Thoracic aorta (tissue), 2 donors: ENCODE measurements around the gene AK5. TPM values are rescaled to one million over a fixed set of nuclear protein-coding genes. Genes with fewer than 3 reads are reported as not detected.

Experiments used
- ATAC-seq: fragments of 150-250 bp; one replicate; pipeline ENCODE4 v1.8.0; 2017; ENCODE audit warnings: low read depth; ENCODE audit not compliant: insufficient number of reproducible peaks, low FRiP score
- DNase-seq: peaks from one replicate; pipeline ENCODE4 v3.0.0-alpha.2; 2020; ENCODE audit warnings: low spot score
- H3K27ac ChIP-seq, 2 donors: fragments of 200-600 bp; sonication (generic); 1 replicate in 1 of 2; 2 replicates in 1 of 2; pipeline ENCODE4 v1.5.1; 2016; ENCODE audit warnings: mild to moderate bottlenecking in 2 of 2, moderate library complexity in 2 of 2
- H3K27me3 ChIP-seq: fragments of 200-600 bp; sonication (generic); replicated peaks from 2 replicates; pipeline ENCODE4 v1.6.0; 2016; ENCODE audit warnings: mild to moderate bottlenecking; ENCODE audit not compliant: insufficient read depth
- H3K36me3 ChIP-seq: fragments of 200-600 bp; sonication (generic); one replicate; pipeline ENCODE4 v1.5.1; 2016
- H3K4me1 ChIP-seq, 2 donors: fragments of 200-600 bp; sonication (generic); 1 replicate in 1 of 2; 2 replicates in 1 of 2; pipeline versions ENCODE4 v1.5.1 to v1.6.0; 2016; ENCODE audit warnings: low read depth in 2 of 2, mild to moderate bottlenecking in 1 of 2; ENCODE audit not compliant: control insufficient read depth in 1 of 2
- H3K4me3 ChIP-seq: fragments of 200-600 bp; sonication (generic); 2 replicates; pipeline ENCODE4 v1.5.1; 2016; ENCODE audit warnings: mild to moderate bottlenecking
- H3K9me3 ChIP-seq: fragments of 200-600 bp; sonication (generic); 2 replicates; pipeline ENCODE4 v1.5.1; 2016
- total RNA-seq, 2 donors: library from RNA; depleted of rRNA; stranded (reverse); fragments of >200 nt; gene quantifications; one replicate each; pipeline versions ENCODE4 v1.1.0 to v1.2.3, GENCODE V29; 2016
- TF ChIP-seq, protein P1 (sequence below): fragments of 200-600 bp; sonication (generic); IDR thresholded peaks from one replicate; pipeline ENCODE4 v1.5.1; 2019; ENCODE audit warnings: antibody characterized with exemption

Gene AK5
- total RNA-seq, 2 donors from 2014 or later = 0.56 to 1.4 TPM

DNA sequence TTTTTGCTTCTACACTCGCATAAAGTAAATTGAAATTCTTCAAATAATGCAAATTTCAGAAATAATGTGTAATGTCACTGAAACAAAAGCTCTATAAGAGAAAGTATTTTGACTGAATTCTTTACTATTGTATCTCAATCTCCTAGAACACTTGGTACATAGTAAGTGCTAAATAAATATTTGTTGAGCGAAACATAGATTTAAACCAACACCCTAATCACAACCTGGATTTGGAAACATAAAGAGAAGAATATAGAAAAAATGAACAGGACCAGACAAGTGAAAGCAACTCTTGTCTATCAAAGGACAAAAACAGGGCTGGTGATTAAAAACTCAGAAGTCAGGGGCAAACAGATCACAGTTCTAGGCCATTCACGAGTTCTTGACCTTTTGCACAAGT lies 74.3 kb downstream of the AK5 start:
- DNase-seq (no peak), ATAC-seq (no peak)
- no peak overlapping the region for H3K4me3 ChIP-seq
- H3K9me3 ChIP-seq = no peaks in the 10 kb centered on the region
- H3K4me1 ChIP-seq = no peaks in the 10 kb centered on the region
- H3K36me3 ChIP-seq = no peaks in the 10 kb centered on the region
- H3K27ac ChIP-seq = no peak overlapping the region
- no peaks in the 10 kb centered on the region for H3K27me3 ChIP-seq
- TF ChIP-seq, protein P1, sequence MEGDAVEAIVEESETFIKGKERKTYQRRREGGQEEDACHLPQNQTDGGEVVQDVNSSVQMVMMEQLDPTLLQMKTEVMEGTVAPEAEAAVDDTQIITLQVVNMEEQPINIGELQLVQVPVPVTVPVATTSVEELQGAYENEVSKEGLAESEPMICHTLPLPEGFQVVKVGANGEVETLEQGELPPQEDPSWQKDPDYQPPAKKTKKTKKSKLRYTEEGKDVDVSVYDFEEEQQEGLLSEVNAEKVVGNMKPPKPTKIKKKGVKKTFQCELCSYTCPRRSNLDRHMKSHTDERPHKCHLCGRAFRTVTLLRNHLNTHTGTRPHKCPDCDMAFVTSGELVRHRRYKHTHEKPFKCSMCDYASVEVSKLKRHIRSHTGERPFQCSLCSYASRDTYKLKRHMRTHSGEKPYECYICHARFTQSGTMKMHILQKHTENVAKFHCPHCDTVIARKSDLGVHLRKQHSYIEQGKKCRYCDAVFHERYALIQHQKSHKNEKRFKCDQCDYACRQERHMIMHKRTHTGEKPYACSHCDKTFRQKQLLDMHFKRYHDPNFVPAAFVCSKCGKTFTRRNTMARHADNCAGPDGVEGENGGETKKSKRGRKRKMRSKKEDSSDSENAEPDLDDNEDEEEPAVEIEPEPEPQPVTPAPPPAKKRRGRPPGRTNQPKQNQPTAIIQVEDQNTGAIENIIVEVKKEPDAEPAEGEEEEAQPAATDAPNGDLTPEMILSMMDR = no peak

DNA sequence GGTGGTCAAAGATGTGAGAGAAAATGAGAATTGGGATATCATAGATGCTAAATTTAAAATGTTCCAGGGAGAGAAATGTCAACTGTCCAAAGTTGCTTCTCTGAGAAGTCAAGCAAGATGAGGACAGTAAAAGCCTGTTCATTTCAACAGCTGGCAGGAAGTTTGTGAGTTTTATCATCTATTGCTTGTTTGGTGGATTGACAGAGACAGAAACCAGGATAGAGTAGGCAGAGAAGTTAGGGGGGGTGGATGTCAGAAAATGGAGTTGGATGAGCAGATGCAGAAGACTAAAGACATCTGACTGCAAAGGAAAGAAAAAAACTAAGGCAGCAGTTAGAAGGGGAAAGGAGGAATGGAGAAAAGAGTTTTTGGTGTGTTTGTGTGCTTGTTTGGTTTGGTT lies 78.4 kb downstream of the AK5 start:
- no peak for ATAC-seq
- Histone ChIP-seq H3K27ac (no peak overlapping the region), H3K36me3 (no peaks in the 10 kb centered on the region), H3K27me3 (no peaks in the 10 kb centered on the region), H3K4me3 (no peak overlapping the region), H3K9me3 (no peaks in the 10 kb centered on the region), H3K4me1 (no peaks in the 10 kb centered on the region)
- no peak for DNase-seq
- TF ChIP-seq, protein P1 = no peak

DNA sequence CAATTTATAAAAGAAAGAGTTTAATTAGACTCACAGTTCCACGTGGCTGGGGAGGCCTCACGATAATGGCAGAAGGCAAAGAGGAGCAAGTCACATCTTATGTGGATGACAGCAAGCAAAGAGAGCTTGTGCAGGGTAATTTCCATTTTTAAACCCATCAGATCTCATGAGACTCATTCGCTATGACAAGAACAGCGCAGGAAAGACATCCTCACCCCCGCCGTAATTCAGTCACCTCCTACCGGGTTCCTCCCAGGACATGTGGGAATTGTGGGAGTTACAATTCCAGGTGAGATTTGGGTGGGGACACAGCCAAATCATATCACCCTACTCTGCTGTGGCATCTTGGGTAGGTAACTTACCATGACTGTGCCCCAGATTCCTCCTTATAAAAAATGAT lies 79.8 kb downstream of the AK5 start:
- TF ChIP-seq, protein P1 = no peak
- Histone ChIP-seq H3K9me3 (no peaks in the 10 kb centered on the region), H3K27ac (no peak overlapping the region), H3K27me3 (no peaks in the 10 kb centered on the region), H3K36me3 (no peaks in the 10 kb centered on the region), H3K4me1 (no peaks in the 10 kb centered on the region), H3K4me3 (no peak overlapping the region)
- DNase-seq (no peak), ATAC-seq (no peak)

DNA sequence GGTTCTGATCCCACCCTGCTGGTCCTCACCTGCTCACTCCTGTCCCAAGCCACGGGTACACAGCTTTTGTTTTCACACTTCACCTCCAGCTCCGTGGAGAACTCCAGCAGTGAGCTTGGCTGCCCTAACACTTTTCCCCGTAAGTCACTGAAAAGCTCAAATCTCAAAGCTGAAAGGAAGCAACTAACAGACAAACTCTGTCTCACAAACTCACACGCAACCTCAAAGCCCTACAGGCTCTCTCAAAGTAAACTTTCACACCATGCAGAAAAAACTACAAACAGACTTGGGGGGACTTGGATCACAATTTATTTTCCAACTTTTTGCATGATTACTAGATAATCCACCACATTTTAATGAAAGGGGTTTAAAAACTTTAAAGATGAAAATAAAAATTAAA lies 88.3 kb downstream of the AK5 start:
- no peak for ATAC-seq
- peak overlapping the region; percentile 35 for H3K4me3 ChIP-seq
- TF ChIP-seq, protein P1 = no peak

DNA sequence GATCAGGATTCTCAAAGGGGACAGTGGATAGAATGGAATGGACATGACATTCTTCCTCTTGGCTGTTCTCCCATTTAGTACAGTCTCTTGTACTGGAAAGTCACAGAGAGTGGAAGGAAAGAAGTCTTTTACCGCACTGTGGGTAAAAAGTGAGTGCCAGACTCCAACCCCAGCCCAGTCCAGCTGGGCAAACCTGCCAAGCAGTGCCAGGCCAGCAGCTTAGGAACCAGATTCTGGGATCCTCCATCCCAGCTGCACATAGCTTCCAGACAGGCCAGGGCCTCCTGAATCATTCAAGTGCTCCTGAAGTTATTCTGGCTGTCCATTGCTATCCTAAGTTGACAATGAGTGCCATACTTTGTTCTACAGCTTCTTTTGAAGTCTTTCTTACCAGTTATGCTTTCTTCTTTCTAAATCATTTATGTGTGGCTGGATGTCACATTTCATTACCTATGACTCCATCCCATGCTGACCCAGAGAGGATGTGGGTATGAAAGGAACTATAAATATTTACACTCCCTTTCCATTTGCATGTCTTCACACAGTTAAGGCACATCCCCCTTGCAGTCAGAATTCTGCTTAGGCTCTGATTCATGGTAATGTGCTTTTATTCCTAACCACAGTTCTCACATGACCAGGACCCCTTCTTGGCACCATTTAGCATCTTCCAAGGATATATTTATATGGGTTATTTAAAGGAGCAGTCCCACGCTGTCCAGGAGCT lies 88.9 kb downstream of the AK5 start:
- DNase-seq = no peak
- TF ChIP-seq, protein P1 = no peak
- H3K4me3 ChIP-seq = no peak overlapping the region
- no peak for ATAC-seq
- no peaks in the 10 kb centered on the region for H3K27me3 ChIP-seq
- no peaks in the 10 kb centered on the region for H3K9me3 ChIP-seq
- H3K27ac ChIP-seq = no peak overlapping the region
- H3K36me3 ChIP-seq = no peaks in the 10 kb centered on the region
- H3K4me1 ChIP-seq = no peaks in the 10 kb centered on the region

More for the DNA sequence above, 88.3 kb downstream of the AK5 start:
- no peak for DNase-seq
- Histone ChIP-seq H3K4me1 (no peaks in the 10 kb centered on the region), H3K27me3 (no peaks in the 10 kb centered on the region), H3K27ac (no peak overlapping the region), H3K9me3 (no peaks in the 10 kb centered on the region), H3K36me3 (no peaks in the 10 kb centered on the region)
